Mesenchymal stem cell (in vitro differentiated cells and primary cell): ENCODE data around the gene GNL3L.
A peak's percentile ranks its signal among the peaks of the same experiment; 100 is the strongest.
"Not testable (repeated sequence)": the region's sequence is repeated elsewhere in the genome, so short reads cannot be mapped to it uniquely, and the experiment has no call there.

Source experiments
- DNase-seq: peaks from one replicate; pipeline ENCODE4 v3.0.0-alpha.2; 2013
- H2AFZ ChIP-seq: one replicate; pipeline ENCODE4 v1.6.1; 2013; ENCODE audit warnings: low read depth, mild to moderate bottlenecking, control low read depth, inconsistent platforms, low read length, moderate library complexity
- H2AK5ac ChIP-seq: 2 replicates; pipeline ENCODE4 v1.6.1; 2013; ENCODE audit warnings: low read length, moderate library complexity, mild to moderate bottlenecking, inconsistent platforms; ENCODE audit not compliant: severe bottlenecking
- H2BK120ac ChIP-seq: one replicate; pipeline ENCODE4 v1.6.1; 2013; ENCODE audit warnings: low read depth, mild to moderate bottlenecking, inconsistent platforms, low read length, moderate library complexity
- H2BK12ac ChIP-seq, 2 experiments: one replicate each; pipeline ENCODE4 v1.6.1; 2013; ENCODE audit warnings: inconsistent platforms in 2 of 2, low read length in 2 of 2, mild to moderate bottlenecking in 2 of 2, moderate library complexity in 2 of 2, control low read depth in 1 of 2
- H2BK15ac ChIP-seq: one replicate; pipeline ENCODE4 v1.6.1; 2013; ENCODE audit warnings: mild to moderate bottlenecking, low read depth, inconsistent platforms; ENCODE audit not compliant: poor library complexity, severe bottlenecking
- H2BK5ac ChIP-seq: 2 replicates; pipeline ENCODE4 v1.6.1; 2013; ENCODE audit warnings: low read depth, mild to moderate bottlenecking, low read length, control low read depth, inconsistent platforms; ENCODE audit not compliant: poor library complexity, severe bottlenecking
- H3K14ac ChIP-seq, 2 experiments: one replicate each; pipeline ENCODE4 v1.6.1; 2013; ENCODE audit warnings: inconsistent platforms in 2 of 2, low read length in 2 of 2, control low read depth in 1 of 2, mild to moderate bottlenecking in 1 of 2, moderate library complexity in 1 of 2
- H3K18ac ChIP-seq, 2 experiments: one replicate each; pipeline ENCODE4 v1.6.1; 2013; ENCODE audit warnings: inconsistent platforms in 2 of 2, low read length in 2 of 2, control low read depth in 1 of 2, low read depth in 1 of 2, mild to moderate bottlenecking in 1 of 2
- H3K23ac ChIP-seq, 2 experiments: one replicate each; pipeline ENCODE4 v1.6.1; 2013; ENCODE audit warnings: inconsistent platforms in 2 of 2, low read length in 2 of 2, mild to moderate bottlenecking in 2 of 2, moderate library complexity in 2 of 2, control low read depth in 1 of 2
- H3K27ac ChIP-seq: 2 replicates; pipeline ENCODE4 v1.5.1; 2013; ENCODE audit warnings: mild to moderate bottlenecking, moderate library complexity, low read length, control low read depth, inconsistent platforms; ENCODE audit not compliant: poor library complexity, severe bottlenecking
- H3K27me3 ChIP-seq, 2 experiments: 2 replicates each; pipeline versions ENCODE4 v1.6.1 to v1.7.0; 2013; ENCODE audit warnings: low read length in 2 of 2, mild to moderate bottlenecking in 2 of 2, moderate library complexity in 2 of 2, control low read depth in 1 of 2, inconsistent platforms in 1 of 2; ENCODE audit not compliant: control insufficient read depth in 1 of 2, insufficient read depth in 1 of 2
- H3K36me3 ChIP-seq, 2 experiments: 2 replicates each; pipeline versions ENCODE4 v1.6.1 to v1.7.0; 2013; ENCODE audit warnings: low read length in 2 of 2, control low read depth in 1 of 2, inconsistent platforms in 1 of 2, low read depth in 1 of 2, mild to moderate bottlenecking in 1 of 2; ENCODE audit not compliant: insufficient read depth in 2 of 2, control insufficient read depth in 1 of 2
- H3K4ac ChIP-seq, 2 experiments: one replicate each; pipeline ENCODE4 v1.6.1; 2013; ENCODE audit warnings: inconsistent platforms in 2 of 2, low read length in 2 of 2, mild to moderate bottlenecking in 2 of 2, moderate library complexity in 2 of 2, control low read depth in 1 of 2, low read depth in 1 of 2
- H3K4me1 ChIP-seq: 2 replicates; pipeline ENCODE4 v1.6.1; 2013; ENCODE audit warnings: low read depth, low read length, control low read depth; ENCODE audit not compliant: control insufficient read depth, insufficient read depth
- H3K4me2 ChIP-seq: 2 replicates; pipeline ENCODE4 v1.6.1; 2013; ENCODE audit warnings: low read length, mild to moderate bottlenecking, inconsistent platforms; ENCODE audit not compliant: poor library complexity, severe bottlenecking
- H3K4me3 ChIP-seq, 2 experiments: 2 replicates each; pipeline versions ENCODE4 v1.5.1 to v1.7.0; 2013; ENCODE audit warnings: low read length in 2 of 2, mild to moderate bottlenecking in 2 of 2, control low read depth in 1 of 2, low read depth in 1 of 2; ENCODE audit not compliant: insufficient read depth in 1 of 2
- H3K79me1 ChIP-seq: replicated peaks from 2 replicates; pipeline ENCODE4 v1.6.1; 2013; ENCODE audit warnings: mild to moderate bottlenecking, control low read depth, low read length, inconsistent platforms; ENCODE audit not compliant: poor library complexity, severe bottlenecking
- H3K9ac ChIP-seq: 2 replicates; pipeline ENCODE4 v1.7.0; 2013; ENCODE audit warnings: mild to moderate bottlenecking, low read length, moderate library complexity
- H3K9me3 ChIP-seq: 2 replicates; pipeline ENCODE4 v1.7.0; 2013; ENCODE audit warnings: mild to moderate bottlenecking, low read length; ENCODE audit not compliant: control insufficient read depth
- H4K8ac ChIP-seq: one replicate; pipeline ENCODE4 v1.6.1; 2013; ENCODE audit warnings: inconsistent platforms, mild to moderate bottlenecking, low read length, moderate library complexity
- H4K91ac ChIP-seq: one replicate; pipeline ENCODE4 v1.6.1; 2013; ENCODE audit warnings: mild to moderate bottlenecking, low read length, inconsistent platforms
- WGBS: methylation state at CpG from one replicate; pipeline ENCODE4 v1.1.7; 2013; ENCODE audit warnings: mixed read lengths; 5-methylcytosine and 5-hydroxymethylcytosine counted together

The GNL3L gene

GRCh38 chrX:54540289-54540688 lies 10.3 kb downstream of the GNL3L start:
- Histone ChIP-seq H4K8ac (no peak overlapping the region), H2AK5ac (no peak overlapping the region), H3K79me1 (peaks cover 9% of the 10 kb centered on the region), H2BK15ac (no peak overlapping the region), H3K9ac (no peak overlapping the region), H3K4ac (no peak overlapping the region), H2AFZ (no peak overlapping the region), H4K91ac (no peak overlapping the region), H3K9me3 (no peaks in the 10 kb centered on the region), H2BK120ac (no peak overlapping the region), H3K27ac (peak overlapping the region; percentile 69), H3K23ac (no peak overlapping the region), H3K27me3 (peaks cover 0 to 7% of the 10 kb centered on the region in 2 experiments), H3K36me3 (peaks cover 27 to 62% of the 10 kb centered on the region in 2 experiments), H3K4me3 (no peak overlapping the region), H3K18ac (no peak overlapping the region), H3K4me1 (peaks cover 2% of the 10 kb centered on the region), H2BK5ac (no peak overlapping the region), H3K14ac (no peak overlapping the region), H2BK12ac (no peak overlapping the region), H3K4me2 (no peak overlapping the region)
- 54% methylated on average over 4 of the region's 4 CpGs for WGBS
- peak; percentile 80 for DNase-seq

DNA sequence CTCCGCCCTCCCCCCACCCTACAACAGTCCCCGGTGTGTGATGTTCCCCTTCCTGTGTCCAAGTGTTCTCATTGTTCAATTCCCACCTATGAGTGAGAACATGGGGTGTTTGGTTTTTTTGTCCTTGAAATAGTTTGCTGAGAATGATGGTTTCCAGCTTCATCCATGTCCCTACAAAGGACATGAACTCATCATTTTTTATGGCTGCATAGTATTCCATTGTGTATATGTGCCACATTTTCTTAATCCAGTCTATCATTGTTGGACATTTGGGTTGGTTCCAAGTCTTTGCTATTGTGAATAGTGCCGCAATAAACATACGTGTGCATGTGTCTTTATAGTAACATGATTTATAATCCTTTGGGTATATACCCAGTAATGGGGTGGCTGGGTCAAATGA lies 12.2 kb downstream of the GNL3L start:
- not testable (repeated sequence) for DNase-seq, H2BK15ac ChIP-seq, H2BK120ac ChIP-seq, H3K4me2 ChIP-seq, H3K18ac ChIP-seq, H3K9ac ChIP-seq, H3K27me3 ChIP-seq, H3K4ac ChIP-seq, H4K91ac ChIP-seq, H2AK5ac ChIP-seq, H3K27ac ChIP-seq, H2BK5ac ChIP-seq, H3K4me3 ChIP-seq, H3K14ac ChIP-seq, H4K8ac ChIP-seq, H3K4me1 ChIP-seq, H3K79me1 ChIP-seq, H3K23ac ChIP-seq, H3K9me3 ChIP-seq, H2AFZ ChIP-seq, H2BK12ac ChIP-seq
- WGBS: no CpG with 5 or more reads among the region's 4 CpGs
- H3K36me3 ChIP-seq: peaks cover 29 to 74% of the 10 kb centered on the region in 2 experiments

- H3K4me1 ChIP-seq: no peaks in the 10 kb centered on the region
- WGBS: 97% methylated on average over 4 of the region's 4 CpGs
- no peak overlapping the region for H3K9ac ChIP-seq
These were observed 20.8 kb downstream of the GNL3L start for GRCh38 chrX:54550821-54551220.

GRCh38 chrX:54551801-54552200 lies 21.8 kb downstream of the GNL3L start:
- Histone ChIP-seq H3K14ac (no peak overlapping the region), H3K79me1 (peaks cover 7% of the 10 kb centered on the region), H3K4me1 (no peaks in the 10 kb centered on the region), H3K4ac (no peak overlapping the region), H3K18ac (no peak overlapping the region), H3K9ac (no peak overlapping the region), H3K27me3 (no peaks in the 10 kb centered on the region), H2BK120ac (no peak overlapping the region), H4K91ac (no peak overlapping the region), H3K23ac (no peak overlapping the region), H3K36me3 (peaks cover 68 to 81% of the 10 kb centered on the region in 2 experiments), H2BK15ac (no peak overlapping the region), H2AFZ (no peak overlapping the region), H2BK5ac (no peak overlapping the region), H3K27ac (no peak overlapping the region), H2BK12ac (no peak overlapping the region), H3K4me2 (no peak overlapping the region), H3K4me3 (no peak overlapping the region), H3K9me3 (no peaks in the 10 kb centered on the region), H4K8ac (no peak overlapping the region), H2AK5ac (no peak overlapping the region)
- DNase-seq: no peak
- WGBS: 95% methylated on average over 7 of the region's 8 CpGs

More at GRCh38 chrX:54550821-54551220, 20.8 kb downstream of the GNL3L start:
- Histone ChIP-seq H2AK5ac (no peak overlapping the region), H2BK15ac (no peak overlapping the region), H3K23ac (no peak overlapping the region), H4K8ac (no peak overlapping the region), H3K9me3 (no peaks in the 10 kb centered on the region), H2BK120ac (no peak overlapping the region), H2AFZ (no peak overlapping the region), H4K91ac (no peak overlapping the region), H3K14ac (no peak overlapping the region), H3K4me3 (no peak overlapping the region), H3K79me1 (peaks cover 6% of the 10 kb centered on the region), H2BK12ac (no peak overlapping the region), H3K18ac (no peak overlapping the region), H3K27ac (no peak overlapping the region), H3K36me3 (peaks cover 63 to 79% of the 10 kb centered on the region in 2 experiments), H3K4ac (no peak overlapping the region), H2BK5ac (no peak overlapping the region), H3K27me3 (no peaks in the 10 kb centered on the region), H3K4me2 (no peak overlapping the region)
- DNase-seq: no peak
